GM12878 (cell line): Measurements from ENCODE around the gene TRABD2A. TPM values are rescaled to one million over a fixed set of nuclear protein-coding genes. Genes with fewer than 3 reads are reported as not detected.
A peak's percentile ranks its signal among the peaks of the same experiment; 100 is the strongest.

ENCODE experiments used
- ATAC-seq: fragments of 200-7000 bp; cut with Tn5 transposase; 3 replicates; pipeline ENCODE4 v1.9.1; 2020; ENCODE audit warnings: mild to moderate bottlenecking, moderate library complexity
- BruUV-seq: library from RNA; stranded (reverse); fragments of 400-500 nt; replicated peaks from 2 replicates; lab custom pipeline; 2021; lab: Mats Ljungman, UMichigan
- CTCF ChIA-PET: fragments of 300-600 bp; sonication (Branson Sonifier 250); formaldehyde crosslinking; extraction: SDS; loops from one replicate; lab custom pipeline; 2021; ENCODE audit warnings: inconsistent platforms; lab: Yijun Ruan, JAX
- POLR2A ChIA-PET: fragments of 350-600 bp; formaldehyde crosslinking; extraction: SDS; loops from one replicate; lab custom pipeline; 2021; ENCODE audit warnings: inconsistent platforms; lab: Charles Lee
- RAD21 ChIA-PET: fragments of 300-600 bp; sonication (Branson Sonifier 250); formaldehyde crosslinking; loops from one replicate; lab custom pipeline; 2023; ENCODE audit warnings: antibody characterized with exemption; ENCODE audit not compliant: unreplicated experiment; lab: Charles Lee
- SMC1A ChIA-PET: fragments of 300-600 bp; sonication (Branson Sonifier 250); formaldehyde crosslinking; loops from one replicate; lab custom pipeline; 2023; ENCODE audit not compliant: unreplicated experiment, uncharacterized antibody; lab: Charles Lee
- DNase-seq: peaks from one replicate; pipeline ENCODE4 v3.0.0-alpha.2; 2011; ENCODE audit warnings: low read depth, low spot score
- FAIRE-seq: peaks from 3 replicates; lab custom pipeline; 2011; peaks lifted over from hg19 to GRCh38; lab: Jason Lieb, UNC
- H2AFZ ChIP-seq: 2 replicates; pipeline ENCODE4 v1.6.0; 2011; ENCODE audit warnings: low read depth, low read length, control low read depth; ENCODE audit not compliant: control insufficient read depth
- H3K27ac ChIP-seq: 2 replicates; pipeline ENCODE4 v1.5.1; 2011; ENCODE audit warnings: control low read depth; ENCODE audit not compliant: control insufficient read depth, insufficient read depth
- H3K27me3 ChIP-seq, 2 experiments: replicated peaks in 1 of 2; 2 replicates each; pipeline versions ENCODE4 v1.6.0 to v1.6.1; 2011; ENCODE audit warnings: low read length in 1 of 2; ENCODE audit not compliant: control insufficient read depth in 2 of 2, insufficient read depth in 2 of 2
- H3K36me3 ChIP-seq, 2 experiments: 2 replicates each; pipeline ENCODE4 v1.5.1; 2011; ENCODE audit warnings: low read length in 1 of 2; ENCODE audit not compliant: control insufficient read depth in 2 of 2, insufficient read depth in 2 of 2
- H3K4me1 ChIP-seq: 2 replicates; pipeline ENCODE4 v1.6.1; 2011; ENCODE audit warnings: mild to moderate bottlenecking, low read length, moderate library complexity, mixed read lengths; ENCODE audit not compliant: control insufficient read depth, insufficient read depth
- H3K4me2 ChIP-seq: 2 replicates; pipeline ENCODE4 v1.6.0; 2011; ENCODE audit warnings: control low read depth; ENCODE audit not compliant: control insufficient read depth, insufficient read depth
- H3K4me3 ChIP-seq: fragments of 200-600 bp; sonication (generic); 2 replicates; pipeline ENCODE4 v1.5.1; 2016
- H3K79me2 ChIP-seq: 2 replicates; pipeline ENCODE4 v1.6.0; 2011; ENCODE audit warnings: low read length; ENCODE audit not compliant: control insufficient read depth, insufficient read depth
- H3K9ac ChIP-seq: 2 replicates; pipeline ENCODE4 v1.8.0; 2011; ENCODE audit warnings: low read length, control low read depth, mixed read lengths; ENCODE audit not compliant: control insufficient read depth, insufficient read depth
- H3K9me3 ChIP-seq: replicated peaks from 3 replicates; pipeline ENCODE4 v1.5.1; 2011; ENCODE audit warnings: mild to moderate bottlenecking, low read length; ENCODE audit not compliant: control insufficient read depth, insufficient read depth
- H4K20me1 ChIP-seq: 2 replicates; pipeline ENCODE4 v1.6.0; 2011; ENCODE audit not compliant: control insufficient read depth, insufficient read depth
- ATF3 ChIP-seq: IDR thresholded peaks from 2 replicates; pipeline ENCODE4 v1.6.1; 2011; ENCODE audit warnings: low read depth, mild to moderate bottlenecking, low read length, moderate library complexity, borderline replicate concordance; ENCODE audit errors: extremely low read depth
- BCL11A ChIP-seq: IDR thresholded peaks from 2 replicates; pipeline ENCODE4 v1.6.1; 2011; ENCODE audit warnings: low read depth, low read length
- CREB1 ChIP-seq: IDR thresholded peaks from 2 replicates; pipeline ENCODE4 v1.6.1; 2012; ENCODE audit warnings: low read depth, mild to moderate bottlenecking, inconsistent platforms
- FOXM1 ChIP-seq: IDR thresholded peaks from 2 replicates; pipeline ENCODE4 v1.6.1; 2012; ENCODE audit warnings: low read depth, mild to moderate bottlenecking, inconsistent platforms, low read length, moderate library complexity
- HDAC6 ChIP-seq: fragments of 200-600 bp; sonication (generic); IDR thresholded peaks from one replicate; pipeline ENCODE4 v1.8.0; 2017; ENCODE audit warnings: antibody characterized with exemption; ENCODE audit not compliant: unreplicated experiment
- MEF2A ChIP-seq: IDR thresholded peaks from 2 replicates; pipeline ENCODE4 v1.6.1; 2011; ENCODE audit warnings: low read depth, mild to moderate bottlenecking, low read length, moderate library complexity; ENCODE audit not compliant: insufficient read depth
- NR2C1 ChIP-seq: fragments of 450-650 bp; IDR thresholded peaks from 2 replicates; pipeline ENCODE4 v1.6.1; 2017; ENCODE audit warnings: antibody characterized with exemption, mild to moderate bottlenecking, moderate library complexity
- TCF12 ChIP-seq: IDR thresholded peaks from 2 replicates; pipeline ENCODE4 v1.6.1; 2011; ENCODE audit warnings: low read depth, mild to moderate bottlenecking, low read length
- WGBS: methylation state at CpG from one replicate; pipeline ENCODE4 v1.1.6; 2016; ENCODE audit warnings: low lambda C conversion rate; ENCODE audit not compliant: insufficient replicate concordance, insufficient coverage; ENCODE audit errors: missing lambda C conversion rate; 5-methylcytosine and 5-hydroxymethylcytosine counted together
- in situ Hi-C: fragments of 300-500 bp; cut with MboI; formaldehyde crosslinking; loops from 9 replicates; pipeline ENCODE4 v1.14.3; 2018; ENCODE audit warnings: mixed read lengths
- intact Hi-C: fragments of 100-400 bp; cut with micrococcal nuclease; formaldehyde crosslinking; loops from one replicate; pipeline ENCODE4 v1.14.2; 2022; ENCODE audit not compliant: unreplicated experiment
- polyA plus RNA-seq, 11 experiments: library from polyadenylated mRNA; depleted of rRNA in 4 of 11; unstranded in 6 of 11; stranded (reverse) in 5 of 11; fragments of >200 nt; fragmentation: Nextera tagmentation in 4 of 11; fragmentation: Illumina TruSeq in 1 of 11; extraction: Ambion mirVana in 4 of 11; extraction: Trizol in 1 of 11; gene quantifications; 1 replicate in 1 of 11; 2 replicates in 10 of 11; pipeline versions ENCODE4 v1.2.1 to v1.2.3, GENCODE V29; 2011 to 2016; ENCODE audit warnings: inconsistent platforms in 2 of 11, missing spikeins in 2 of 11, low read depth in 1 of 11
- total RNA-seq, 4 experiments: library from RNA; depleted of rRNA in 3 of 4; stranded (reverse); fragments of >200 nt in 3 of 4; fragmentation: Illumina TruSeq in 1 of 4; extraction: Trizol in 1 of 4; gene quantifications; 2 replicates each; pipeline versions ENCODE4 v1.2.1 to v1.2.3, GENCODE V29; 2013 to 2021
- TF ChIP-seq, protein P1 (sequence below): fragments of 450-650 bp; formaldehyde crosslinking; IDR thresholded peaks from 2 replicates; pipeline ENCODE4 v1.4.0; 2020; ENCODE audit warnings: mild to moderate bottlenecking, moderate library complexity
- TF ChIP-seq, protein P2 (sequence below): fragments of 450-650 bp; IDR thresholded peaks from 2 replicates; pipeline ENCODE4 v1.6.1; 2017; ENCODE audit warnings: mild to moderate bottlenecking

The TRABD2A gene
- total and polyA plus RNA-seq, 10 of the 15 experiments (the other 5 are each of a cell fraction or from before 2014, with no cell fraction given) = 1.4 to 7.6 (median 4.1) TPM

DNA sequence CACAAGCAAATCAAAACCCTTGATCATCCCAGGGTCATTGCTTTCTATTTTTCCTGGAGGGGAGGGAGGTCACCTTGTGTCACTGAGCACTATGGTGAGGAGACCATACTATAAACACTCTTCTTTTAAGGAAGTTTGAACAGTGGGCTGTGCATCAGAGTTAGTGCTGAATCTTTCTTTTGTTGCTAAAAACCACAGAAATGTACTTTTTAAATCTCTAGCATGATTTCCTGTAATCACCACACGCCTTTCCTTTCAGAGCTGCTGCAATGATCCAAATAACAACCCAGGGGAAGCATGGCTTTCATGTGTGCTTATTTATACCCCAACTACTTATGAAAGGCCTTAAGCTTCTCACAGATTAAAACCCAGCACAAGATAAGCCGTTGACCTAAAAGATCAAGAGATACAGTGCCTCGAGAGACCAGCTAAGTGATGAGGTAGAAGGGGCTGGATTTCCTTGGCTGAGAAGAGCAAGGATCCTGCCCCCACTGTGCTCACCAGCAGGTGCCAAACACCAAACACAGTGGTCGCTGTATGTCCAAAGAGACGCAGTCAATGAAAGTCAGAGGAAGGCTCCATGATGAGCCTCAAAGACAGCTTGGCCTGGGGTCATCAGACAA is 34.7 kb downstream of the TRABD2A start:
- H4K20me1 ChIP-seq = no peaks in the 10 kb centered on the region
- SMC1A ChIA-PET = interaction anchor here (0.9 to 1.1 kb wide), 4 partner anchors 12 to 46 kb away, joined by 3 read pairs; no protein-coding TSS in a partner anchor
- TF ChIP-seq FOXM1 (no peak), CREB1 (no peak), ATF3 (no peak), BCL11A (no peak), NR2C1 (no peak), HDAC6 (no peak), MEF2A (no peak), TCF12 (no peak)
- TF ChIP-seq, protein P1, sequence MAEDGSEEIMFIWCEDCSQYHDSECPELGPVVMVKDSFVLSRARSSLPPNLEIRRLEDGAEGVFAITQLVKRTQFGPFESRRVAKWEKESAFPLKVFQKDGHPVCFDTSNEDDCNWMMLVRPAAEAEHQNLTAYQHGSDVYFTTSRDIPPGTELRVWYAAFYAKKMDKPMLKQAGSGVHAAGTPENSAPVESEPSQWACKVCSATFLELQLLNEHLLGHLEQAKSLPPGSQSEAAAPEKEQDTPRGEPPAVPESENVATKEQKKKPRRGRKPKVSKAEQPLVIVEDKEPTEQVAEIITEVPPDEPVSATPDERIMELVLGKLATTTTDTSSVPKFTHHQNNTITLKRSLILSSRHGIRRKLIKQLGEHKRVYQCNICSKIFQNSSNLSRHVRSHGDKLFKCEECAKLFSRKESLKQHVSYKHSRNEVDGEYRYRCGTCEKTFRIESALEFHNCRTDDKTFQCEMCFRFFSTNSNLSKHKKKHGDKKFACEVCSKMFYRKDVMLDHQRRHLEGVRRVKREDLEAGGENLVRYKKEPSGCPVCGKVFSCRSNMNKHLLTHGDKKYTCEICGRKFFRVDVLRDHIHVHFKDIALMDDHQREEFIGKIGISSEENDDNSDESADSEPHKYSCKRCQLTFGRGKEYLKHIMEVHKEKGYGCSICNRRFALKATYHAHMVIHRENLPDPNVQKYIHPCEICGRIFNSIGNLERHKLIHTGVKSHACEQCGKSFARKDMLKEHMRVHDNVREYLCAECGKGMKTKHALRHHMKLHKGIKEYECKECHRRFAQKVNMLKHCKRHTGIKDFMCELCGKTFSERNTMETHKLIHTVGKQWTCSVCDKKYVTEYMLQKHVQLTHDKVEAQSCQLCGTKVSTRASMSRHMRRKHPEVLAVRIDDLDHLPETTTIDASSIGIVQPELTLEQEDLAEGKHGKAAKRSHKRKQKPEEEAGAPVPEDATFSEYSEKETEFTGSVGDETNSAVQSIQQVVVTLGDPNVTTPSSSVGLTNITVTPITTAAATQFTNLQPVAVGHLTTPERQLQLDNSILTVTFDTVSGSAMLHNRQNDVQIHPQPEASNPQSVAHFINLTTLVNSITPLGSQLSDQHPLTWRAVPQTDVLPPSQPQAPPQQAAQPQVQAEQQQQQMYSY (CRISPR knock-in tag) = no peak
- TF ChIP-seq, protein P2, sequence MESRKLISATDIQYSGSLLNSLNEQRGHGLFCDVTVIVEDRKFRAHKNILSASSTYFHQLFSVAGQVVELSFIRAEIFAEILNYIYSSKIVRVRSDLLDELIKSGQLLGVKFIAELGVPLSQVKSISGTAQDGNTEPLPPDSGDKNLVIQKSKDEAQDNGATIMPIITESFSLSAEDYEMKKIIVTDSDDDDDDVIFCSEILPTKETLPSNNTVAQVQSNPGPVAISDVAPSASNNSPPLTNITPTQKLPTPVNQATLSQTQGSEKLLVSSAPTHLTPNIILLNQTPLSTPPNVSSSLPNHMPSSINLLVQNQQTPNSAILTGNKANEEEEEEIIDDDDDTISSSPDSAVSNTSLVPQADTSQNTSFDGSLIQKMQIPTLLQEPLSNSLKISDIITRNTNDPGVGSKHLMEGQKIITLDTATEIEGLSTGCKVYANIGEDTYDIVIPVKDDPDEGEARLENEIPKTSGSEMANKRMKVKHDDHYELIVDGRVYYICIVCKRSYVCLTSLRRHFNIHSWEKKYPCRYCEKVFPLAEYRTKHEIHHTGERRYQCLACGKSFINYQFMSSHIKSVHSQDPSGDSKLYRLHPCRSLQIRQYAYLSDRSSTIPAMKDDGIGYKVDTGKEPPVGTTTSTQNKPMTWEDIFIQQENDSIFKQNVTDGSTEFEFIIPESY = no peak
- TF ChIP-seq, all 136 proteins: peak for 0
- WGBS = 2% methylated on average over 5 of the region's 5 CpGs
- DNase-seq = no peak
- Histone ChIP-seq H2AFZ (no peak overlapping the region), H3K4me2 (peak overlapping the region; percentile 4; the same call in 1 of the 2 replicates), H3K27ac (no peak overlapping the region), H3K36me3 (no peaks in the 10 kb centered on the region), H3K4me1 (peaks cover 3% of the 10 kb centered on the region; the same call in 1 of the 2 replicates), H3K79me2 (no peaks in the 10 kb centered on the region), H3K9me3 (no peaks in the 10 kb centered on the region), H3K27me3 (no peaks in the 10 kb centered on the region), H3K9ac (no peak overlapping the region), H3K4me3 (no peak overlapping the region)
- intact Hi-C loops (no loop called here), in situ Hi-C loops (no loop called here)
- BruUV-seq = no TSS peak
- RAD21 ChIA-PET = no interaction called here
- peak; percentile 36 for ATAC-seq
- POLR2A ChIA-PET = no interaction called here
- CTCF ChIA-PET = interaction anchor here (0.8 to 1.3 kb wide), 2 partner anchors 8 to 79 kb away, joined by 3 to 4 read pairs; no protein-coding TSS in a partner anchor
- peak; percentile 44 for FAIRE-seq
